ENCODE results near the gene GZMA.

GZMA gene

GRCh38 chr5:55102348-55102747 lies at the start of gene GZMA:
Gene GZMA (plus strand): TSS chr5:55102646. CDS start chr5:55102683, 37 bp downstream.
- H3K27ac ChIP-seq, result no peak within 1 kb of the TSS
- TF ChIP-seq, protein P1, sequence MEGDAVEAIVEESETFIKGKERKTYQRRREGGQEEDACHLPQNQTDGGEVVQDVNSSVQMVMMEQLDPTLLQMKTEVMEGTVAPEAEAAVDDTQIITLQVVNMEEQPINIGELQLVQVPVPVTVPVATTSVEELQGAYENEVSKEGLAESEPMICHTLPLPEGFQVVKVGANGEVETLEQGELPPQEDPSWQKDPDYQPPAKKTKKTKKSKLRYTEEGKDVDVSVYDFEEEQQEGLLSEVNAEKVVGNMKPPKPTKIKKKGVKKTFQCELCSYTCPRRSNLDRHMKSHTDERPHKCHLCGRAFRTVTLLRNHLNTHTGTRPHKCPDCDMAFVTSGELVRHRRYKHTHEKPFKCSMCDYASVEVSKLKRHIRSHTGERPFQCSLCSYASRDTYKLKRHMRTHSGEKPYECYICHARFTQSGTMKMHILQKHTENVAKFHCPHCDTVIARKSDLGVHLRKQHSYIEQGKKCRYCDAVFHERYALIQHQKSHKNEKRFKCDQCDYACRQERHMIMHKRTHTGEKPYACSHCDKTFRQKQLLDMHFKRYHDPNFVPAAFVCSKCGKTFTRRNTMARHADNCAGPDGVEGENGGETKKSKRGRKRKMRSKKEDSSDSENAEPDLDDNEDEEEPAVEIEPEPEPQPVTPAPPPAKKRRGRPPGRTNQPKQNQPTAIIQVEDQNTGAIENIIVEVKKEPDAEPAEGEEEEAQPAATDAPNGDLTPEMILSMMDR (IDR thresholded peaks at IDR 0.05), result no peak

DNA sequence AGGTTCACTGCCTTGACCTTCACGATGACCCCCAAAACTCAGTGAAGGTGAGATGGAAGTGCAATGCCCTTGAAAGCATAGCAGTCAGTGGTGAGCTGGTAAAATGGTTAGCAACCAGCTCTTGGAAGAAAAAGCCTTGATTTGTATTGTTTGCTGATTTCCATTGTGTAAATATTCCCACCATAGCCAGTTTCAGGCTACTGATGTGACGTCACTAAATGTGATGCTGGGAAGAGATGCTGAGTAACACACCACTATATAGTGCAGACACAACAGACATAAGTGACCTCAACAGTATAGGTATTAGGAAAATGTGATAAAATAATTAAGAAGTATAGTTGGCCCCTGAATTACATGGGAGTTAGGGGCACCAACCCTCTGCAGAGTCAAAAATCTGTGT lies 47.3 kb upstream of the GZMA start:
- TF ChIP-seq ZFX (IDR thresholded peaks at IDR 0.05; ENCODE audit: borderline replicate concordance), result no peak
- TF ChIP-seq, protein P1 (IDR thresholded peaks at IDR 0.05), result no peak
- H3K27ac ChIP-seq, result no peak overlapping the region

GRCh38 chr5:55062039-55062779 lies 40.2 kb upstream of the GZMA start:
- H3K27ac ChIP-seq, result no peak overlapping the region
- TF ChIP-seq, protein P1 (IDR thresholded peaks at IDR 0.05), result no peak
- no peak for TF ChIP-seq ZFX (IDR thresholded peaks at IDR 0.05; ENCODE audit: borderline replicate concordance)

- H3K27ac ChIP-seq, result no peak overlapping the region
- TF ChIP-seq, protein P1 (IDR thresholded peaks at IDR 0.05), result no peak
- TF ChIP-seq ZFX (IDR thresholded peaks at IDR 0.05; ENCODE audit: borderline replicate concordance), result no peak
Measured at GRCh38 chr5:55063220-55063863, 39.1 kb upstream of the GZMA start.

GRCh38 chr5:55063899-55064298 lies 38.5 kb upstream of the GZMA start:
- TF ChIP-seq ZFX (IDR thresholded peaks at IDR 0.05; ENCODE audit: borderline replicate concordance), result no peak
- no peak overlapping the region for H3K27ac ChIP-seq

GRCh38 chr5:55064523-55064922 lies 37.9 kb upstream of the GZMA start:
- no peak overlapping the region for H3K27ac ChIP-seq
- no peak for TF ChIP-seq ZFX (IDR thresholded peaks at IDR 0.05; ENCODE audit: borderline replicate concordance)
- TF ChIP-seq, protein P1 (IDR thresholded peaks at IDR 0.05), result no peak

DNA sequence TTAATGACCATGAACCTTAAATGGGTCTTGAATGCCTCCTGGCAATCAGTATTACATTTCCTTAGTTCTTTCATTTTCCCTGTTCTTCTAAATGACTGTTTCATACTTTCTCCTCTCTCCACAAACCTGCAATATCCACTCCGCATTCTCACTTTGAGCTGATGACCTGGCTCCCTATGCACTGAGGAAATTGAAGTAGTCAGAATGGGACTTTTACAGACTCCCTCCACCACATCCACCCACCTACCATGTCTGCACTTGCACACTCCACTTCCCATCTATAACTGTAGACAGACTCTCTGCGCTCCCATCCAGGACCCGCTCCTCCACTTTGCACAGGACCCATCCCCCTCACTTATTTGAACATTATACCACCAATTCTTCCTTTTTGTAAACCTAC lies 36.2 kb upstream of the GZMA start:
- TF ChIP-seq, protein P1 (IDR thresholded peaks at IDR 0.05), result no peak
- TF ChIP-seq ZFX (IDR thresholded peaks at IDR 0.05; ENCODE audit: borderline replicate concordance), result no peak
- H3K27ac ChIP-seq, result no peak overlapping the region

All from 22Rv1 (cell line).